ENCODE data around the gene MACC1. TPM values are rescaled to one million over a fixed set of nuclear protein-coding genes. Genes with fewer than 3 reads are reported as not detected.

MACC1 gene
- polyA plus RNA-seq, 1 of the 3 experiments (the other 2 are of a cell fraction) = not detected

GRCh38 chr7:20176578-20177242, 40.5 kb downstream of the MACC1 start:
- CTCF ChIA-PET = no interaction called here
- no peaks in the 10 kb centered on the region for H3K79me2 ChIP-seq (ENCODE audit: insufficient read depth)
- no peak overlapping the region for H2AFZ ChIP-seq (ENCODE audit: low read depth)
- H3K9me3 ChIP-seq = no peaks in the 10 kb centered on the region
- no peak for TF ChIP-seq FOXJ3 (CRISPR knock-in tag; IDR thresholded peaks at IDR 0.05)
- no peak for TF ChIP-seq USF2 (IDR thresholded peaks at IDR 0.05; ENCODE audit: borderline replicate concordance, low read depth, low read length)
- no peak for TF ChIP-seq REST (IDR thresholded peaks at IDR 0.05; ENCODE audit: low read depth, low read length)
- no peak for TF ChIP-seq POLR2AphosphoS5 (IDR thresholded peaks at IDR 0.05; ENCODE audit: low read depth, low read length)
- no peak for TF ChIP-seq EP300 (IDR thresholded peaks at IDR 0.05; ENCODE audit: borderline replicate concordance in 1 of 2, low read depth in 1 of 2, low read length in 1 of 2)
- no peak for TF ChIP-seq USF1 (IDR thresholded peaks at IDR 0.05; ENCODE audit: borderline replicate concordance, low read depth)
- TF ChIP-seq TEAD4 (IDR thresholded peaks at IDR 0.05; ENCODE audit: borderline replicate concordance, insufficient read depth) = no peak
- no peak for TF ChIP-seq NFIC (IDR thresholded peaks at IDR 0.05; ENCODE audit: borderline replicate concordance)
- no peak for TF ChIP-seq EZH2phosphoT487 (IDR thresholded peaks at IDR 0.05; ENCODE audit: borderline replicate concordance, low read depth)
- no peak for TF ChIP-seq TCF12 (IDR thresholded peaks at IDR 0.05)
- no peak for TF ChIP-seq JUND (IDR thresholded peaks at IDR 0.05)
- TF ChIP-seq CTCF (IDR thresholded peaks at IDR 0.05) = no peak
- H3K27me3 ChIP-seq (ENCODE audit: insufficient read depth) = no peaks in the 10 kb centered on the region
- no peak for DNase-seq
- WGBS (ENCODE audit: low lambda C conversion rate) = 60% methylated on average over 6 of the region's 6 CpGs
- no peaks in the 10 kb centered on the region for H4K20me1 ChIP-seq (ENCODE audit: insufficient read depth)
- no peaks in the 10 kb centered on the region; the same call in 1 of the 2 replicates for H3K9me2 ChIP-seq
- H3K36me3 ChIP-seq (replicated peaks in 1 of 2; ENCODE audit: control insufficient read depth in 1 of 2, insufficient read depth in 2 of 2, low read length in 1 of 2) = no peaks in the 10 kb centered on the region
- H3K4me3 ChIP-seq (ENCODE audit: low read depth in 2 of 2, low read length in 1 of 2) = no peak overlapping the region
- no peak overlapping the region for H3K4me2 ChIP-seq
- no peak overlapping the region for H3K27ac ChIP-seq (ENCODE audit: low read depth in 2 of 2, low read length in 1 of 2)
- H3K9ac ChIP-seq = no peak overlapping the region
- POLR2A ChIA-PET = no interaction called here
- no peaks in the 10 kb centered on the region for H3F3A ChIP-seq (replicated peaks; ENCODE audit: insufficient read depth)
- no peaks in the 10 kb centered on the region for H3K4me1 ChIP-seq (ENCODE audit: control insufficient read depth in 1 of 2, insufficient read depth in 2 of 2, low read depth in 1 of 2, low read length in 1 of 2)
